GM21447 (cell line): ENCODE measurements around the gene ZNF385B.

Source experiments
- ATAC-seq: cut with Tn5 transposase; IDR thresholded peaks from one replicate; pipeline ENCODE4 v1.9.1; 2021; ENCODE audit not compliant: unreplicated experiment

Gene ZNF385B

DNA sequence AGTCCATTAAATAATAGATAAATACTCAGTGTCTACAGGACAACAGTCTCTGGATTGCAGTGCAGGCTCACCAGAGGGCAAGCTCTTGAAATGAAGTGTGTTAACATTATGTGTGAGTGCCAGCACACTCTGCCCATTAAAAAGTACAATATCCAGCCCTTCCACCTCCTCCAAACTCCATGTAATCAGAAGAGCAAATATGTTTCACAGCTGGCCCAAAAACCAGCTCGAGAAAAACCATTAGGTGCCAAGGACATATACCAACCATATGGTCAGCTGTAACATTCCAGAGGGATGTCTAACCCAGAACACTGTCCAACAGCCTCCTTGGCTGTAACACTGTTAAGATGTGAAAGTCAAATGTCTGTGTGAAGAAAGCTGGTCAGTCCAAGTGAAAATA is 112.2 kb downstream of the ZNF385B start:
- ATAC-seq: no peak

DNA sequence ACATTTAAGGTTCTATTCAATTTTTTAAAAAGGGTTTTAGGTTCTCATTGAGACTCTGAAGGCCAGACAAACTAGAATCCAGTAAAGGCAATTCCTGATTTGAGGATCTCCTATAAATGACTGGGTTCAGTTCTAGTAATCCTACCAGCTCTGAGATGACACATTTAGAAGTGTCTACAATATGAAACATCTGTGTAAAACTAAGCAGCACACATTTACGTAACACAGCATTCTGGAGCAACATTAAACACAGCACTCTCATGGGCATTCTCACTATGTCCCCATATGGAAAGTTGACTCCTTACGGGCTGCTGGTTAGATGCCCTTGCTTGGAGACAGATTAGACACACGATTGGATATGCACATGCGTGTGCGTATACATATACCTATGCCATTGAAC is 114.4 kb downstream of the ZNF385B start:
- ATAC-seq: no peak

DNA sequence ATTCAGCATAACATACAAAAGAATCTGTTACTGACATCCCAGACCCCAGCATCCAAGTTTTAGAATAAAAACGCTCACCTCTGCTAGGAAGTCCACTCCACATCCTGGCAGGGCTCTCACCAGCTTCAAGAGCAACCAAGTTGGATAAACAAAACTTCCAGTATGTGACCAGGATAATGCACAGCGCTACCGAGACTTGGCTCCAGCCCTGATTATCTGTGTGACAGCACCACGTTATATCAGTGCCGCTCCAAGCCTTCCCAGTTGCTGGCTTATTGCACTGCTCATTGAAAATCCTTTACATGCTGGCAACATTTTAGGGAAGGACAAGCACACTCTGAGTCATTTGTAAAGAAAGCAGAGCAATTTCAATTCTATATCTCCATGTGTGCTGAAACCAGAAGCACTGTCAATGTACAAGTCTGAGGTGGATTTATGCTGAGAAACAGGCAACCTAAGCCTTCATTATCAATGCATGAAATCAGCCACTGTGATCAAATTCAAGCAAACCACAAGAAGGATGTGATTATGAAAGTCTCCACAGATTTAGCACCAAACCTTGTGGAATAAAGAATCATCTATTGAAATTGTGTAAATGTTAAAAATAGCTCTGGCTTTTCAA is 115.7 kb downstream of the ZNF385B start:
- ATAC-seq: no peak

DNA sequence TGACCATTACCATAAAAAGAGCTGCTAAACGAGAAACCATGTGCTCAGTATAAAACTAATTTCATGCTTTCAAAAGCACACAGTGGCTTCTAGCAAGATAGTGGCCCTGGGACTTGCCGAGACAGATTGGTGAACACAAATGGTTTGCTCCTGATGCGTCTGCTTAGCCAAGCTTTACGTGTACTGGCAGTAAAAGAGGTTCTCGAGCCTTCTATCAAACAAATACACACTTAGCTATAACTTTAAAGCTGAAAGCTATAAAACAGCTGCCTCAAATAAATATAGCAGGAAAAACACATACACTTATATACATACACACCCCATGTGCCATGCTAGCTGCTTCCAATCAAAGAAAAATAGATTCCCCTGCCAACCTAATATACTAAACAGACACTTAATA is 117.0 kb downstream of the ZNF385B start:
- no peak for ATAC-seq

DNA sequence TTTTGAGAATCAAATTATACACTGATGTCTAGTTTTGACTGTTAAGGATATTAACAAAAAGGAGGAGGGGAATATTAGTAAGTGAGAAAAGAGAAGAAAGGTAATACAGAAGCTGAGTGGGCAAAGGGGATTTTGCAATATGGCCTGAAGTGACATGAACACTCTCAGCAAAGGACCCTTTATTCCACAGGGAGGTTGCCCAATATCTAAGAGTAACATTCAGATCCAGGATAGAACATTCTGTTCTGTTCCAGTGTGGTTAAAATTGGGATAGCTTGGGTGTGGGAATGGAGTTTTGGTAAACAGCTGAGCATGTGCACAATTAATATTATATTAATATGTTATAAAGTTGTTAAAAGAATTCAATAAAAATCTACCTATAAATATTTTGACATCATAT is 120.1 kb downstream of the ZNF385B start:
- ATAC-seq: no peak

DNA sequence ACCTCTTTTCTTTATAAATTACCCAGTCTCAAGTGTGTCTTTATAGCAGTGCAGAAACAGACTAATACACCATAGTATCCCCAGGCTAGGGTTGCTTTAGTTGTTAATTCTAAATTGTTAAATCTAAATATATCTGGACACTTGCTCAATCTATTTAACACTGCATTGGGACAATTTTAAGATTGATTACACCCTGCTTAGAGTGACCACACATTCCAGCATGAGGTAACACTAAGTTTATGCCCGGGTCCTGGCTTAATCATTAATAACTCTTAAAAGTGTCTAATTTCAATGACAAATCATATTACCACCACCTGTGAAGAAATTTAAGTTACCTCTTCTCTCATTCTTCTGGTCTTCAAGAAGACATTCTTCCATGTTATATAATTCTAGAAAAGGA is 131.4 kb downstream of the ZNF385B start:
- no peak for ATAC-seq

DNA sequence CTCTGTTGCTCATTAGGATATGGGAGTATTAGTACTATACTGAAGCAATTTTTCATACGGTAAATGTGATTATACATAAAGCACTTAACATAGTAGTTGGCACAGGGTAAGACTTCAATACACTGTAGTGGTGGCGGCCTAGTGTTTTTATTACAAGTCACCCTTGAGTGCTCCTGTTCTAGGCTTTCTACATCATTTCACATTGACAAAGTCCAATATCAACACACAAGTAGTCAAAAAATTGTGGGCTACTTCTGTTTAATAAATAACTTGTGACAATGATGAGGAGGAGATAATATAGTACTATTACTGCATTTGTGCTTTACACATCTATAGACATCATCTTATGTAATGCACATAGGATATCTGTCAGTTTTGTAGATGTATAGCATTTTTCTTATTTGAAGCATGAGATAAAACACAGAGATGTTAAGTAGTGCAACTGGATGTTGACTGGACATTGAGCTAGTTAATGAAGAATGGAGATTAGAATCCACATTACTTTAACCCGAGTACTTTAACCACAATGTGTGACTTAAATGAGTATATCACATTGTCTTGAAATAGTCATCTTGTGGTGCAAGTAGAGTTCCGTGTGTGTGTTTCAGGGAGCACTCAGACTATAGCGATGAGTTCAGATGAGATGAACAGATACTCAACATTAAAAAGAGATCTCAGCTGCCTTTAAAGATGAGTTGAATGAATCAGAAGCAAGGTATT is 134.8 kb downstream of the ZNF385B start:
- ATAC-seq: no peak

DNA sequence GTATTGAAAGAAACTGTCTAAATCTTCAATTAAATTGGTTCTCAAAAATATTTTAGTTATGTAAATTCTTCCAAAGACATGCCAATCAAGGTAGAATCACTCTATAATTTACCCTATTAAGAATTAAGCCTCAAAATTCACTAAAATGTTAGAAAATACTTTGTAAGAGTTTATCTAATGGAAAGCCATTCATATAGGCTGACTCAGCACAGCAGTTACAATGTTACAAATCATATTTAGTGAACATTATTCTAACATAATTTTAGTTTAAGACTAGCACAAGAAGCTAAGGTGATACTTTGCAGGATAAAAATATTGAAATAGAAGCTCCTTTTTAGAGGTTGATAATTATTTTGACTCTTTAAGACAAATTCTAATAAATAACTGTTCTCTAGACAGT is 137.0 kb downstream of the ZNF385B start:
- no peak for ATAC-seq

DNA sequence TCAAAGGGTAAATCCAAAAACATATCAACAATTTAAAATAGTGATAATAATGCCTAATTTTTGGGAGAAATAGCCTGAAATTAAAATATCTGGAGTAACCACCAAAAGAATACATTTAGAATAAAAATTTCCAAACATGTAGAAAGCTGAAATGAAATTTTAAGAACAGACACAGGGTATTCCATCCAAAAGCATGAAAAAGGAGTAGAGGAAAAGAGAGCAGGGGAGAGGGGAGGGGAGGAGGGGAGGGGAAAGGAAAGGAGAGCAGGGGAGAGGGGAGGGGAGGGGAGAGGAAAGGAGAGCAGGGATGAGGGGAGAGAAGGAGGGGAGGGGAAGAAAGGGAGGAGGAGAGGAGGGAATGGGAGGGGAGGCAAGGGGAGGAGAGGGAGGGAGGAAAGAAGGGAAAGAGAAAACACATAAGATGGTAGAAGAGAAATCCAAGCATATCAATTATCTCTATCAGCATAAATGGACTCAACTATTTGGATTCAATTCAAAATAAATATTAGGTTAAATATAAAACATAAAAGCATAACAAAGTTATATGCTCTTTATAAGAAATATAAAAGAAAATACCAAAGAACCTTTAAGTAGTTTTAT is 141.1 kb downstream of the ZNF385B start:
- ATAC-seq: no peak

DNA sequence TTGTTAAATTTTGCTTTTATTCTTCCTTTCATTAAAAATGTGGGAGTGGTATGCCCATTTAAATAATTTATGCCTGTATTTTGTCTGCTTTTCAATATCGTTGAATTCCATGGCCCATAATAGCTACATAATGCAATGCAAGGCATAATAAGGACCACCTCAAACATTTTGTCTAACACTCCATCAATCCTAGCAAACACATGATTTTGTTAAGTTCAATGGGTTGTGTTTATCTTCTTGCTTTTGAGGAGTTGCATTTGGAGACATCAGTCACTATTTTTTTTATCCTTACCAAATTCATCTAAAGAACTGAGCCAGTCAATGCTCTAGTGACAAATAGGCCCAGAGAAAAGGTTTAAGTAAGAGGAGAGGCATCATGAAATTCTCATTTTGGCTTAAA is 145.5 kb downstream of the ZNF385B start:
- ATAC-seq: no peak

DNA sequence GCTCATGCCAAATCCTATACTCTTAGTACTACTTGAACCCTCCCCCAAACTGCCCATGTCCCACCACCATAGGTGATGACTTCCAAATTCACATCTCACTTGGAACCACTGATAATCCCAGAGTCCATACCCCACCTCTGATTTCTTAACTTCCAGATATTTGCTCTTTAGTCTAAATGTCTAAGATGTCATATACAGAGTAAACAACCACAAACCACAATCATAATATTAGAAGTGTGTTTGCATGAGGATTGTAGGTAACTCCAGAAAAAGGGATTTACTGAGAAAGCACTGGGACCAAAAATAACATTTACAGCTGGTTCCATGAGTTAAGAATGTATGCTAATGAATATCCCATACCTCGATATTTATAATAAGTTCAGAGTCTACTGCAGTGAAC is 146.2 kb downstream of the ZNF385B start:
- ATAC-seq: no peak

DNA sequence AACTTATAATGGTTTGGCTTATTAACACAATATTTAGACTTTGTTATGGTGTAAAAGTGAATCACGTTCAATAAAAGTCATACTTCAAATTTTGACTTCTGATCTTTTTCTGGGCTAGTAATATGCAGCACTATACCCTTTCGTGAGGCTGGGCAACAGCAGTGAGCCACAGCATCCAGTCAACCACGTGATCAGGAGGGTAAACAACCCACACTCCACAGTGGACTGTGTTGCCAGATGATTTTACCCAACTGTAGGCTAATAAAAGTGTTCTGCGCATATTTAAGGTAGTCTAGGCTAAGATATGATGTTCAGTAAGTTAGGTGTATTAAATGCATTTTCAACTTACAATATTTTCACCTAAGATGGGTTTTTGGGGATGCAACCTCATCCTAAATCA is 148.6 kb downstream of the ZNF385B start:
- no peak for ATAC-seq

DNA sequence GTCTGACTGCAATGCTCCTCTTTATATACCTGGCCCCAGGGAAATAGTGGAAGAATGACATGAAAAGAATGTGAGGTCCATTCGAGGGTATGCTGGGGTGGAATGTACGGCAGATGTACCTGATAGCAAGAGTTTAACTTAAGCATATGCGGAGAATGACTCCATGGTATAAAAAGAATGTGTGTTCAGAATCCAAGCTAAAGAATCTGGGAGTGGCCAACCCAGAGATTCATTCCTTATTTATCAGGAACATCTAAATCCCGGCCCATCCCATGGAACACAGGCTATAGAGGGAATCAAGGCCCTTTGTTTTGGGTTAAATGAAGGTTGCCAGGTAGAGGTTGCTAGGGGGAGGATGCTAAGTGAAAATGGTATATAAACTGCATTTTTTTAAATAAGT is 150.0 kb downstream of the ZNF385B start:
- no peak for ATAC-seq

DNA sequence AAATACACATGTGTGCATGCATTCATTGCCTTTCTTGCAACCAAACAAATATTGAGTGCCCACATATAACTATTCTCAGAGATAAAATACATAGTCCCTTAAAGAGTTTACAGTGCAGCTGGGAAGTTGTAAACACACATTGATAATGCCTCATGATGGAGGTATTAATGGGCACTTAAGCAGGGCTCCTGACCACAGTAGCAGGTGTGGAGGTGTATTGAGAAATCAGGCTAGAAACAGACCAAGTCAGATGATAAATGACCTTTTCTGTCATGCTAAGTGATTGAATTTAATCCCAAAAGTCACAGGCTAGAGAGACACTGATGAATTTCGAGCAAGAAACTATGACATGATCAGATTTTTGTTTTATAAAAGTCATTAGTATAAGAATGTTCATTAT is 157.7 kb downstream of the ZNF385B start:
- no peak for ATAC-seq

DNA sequence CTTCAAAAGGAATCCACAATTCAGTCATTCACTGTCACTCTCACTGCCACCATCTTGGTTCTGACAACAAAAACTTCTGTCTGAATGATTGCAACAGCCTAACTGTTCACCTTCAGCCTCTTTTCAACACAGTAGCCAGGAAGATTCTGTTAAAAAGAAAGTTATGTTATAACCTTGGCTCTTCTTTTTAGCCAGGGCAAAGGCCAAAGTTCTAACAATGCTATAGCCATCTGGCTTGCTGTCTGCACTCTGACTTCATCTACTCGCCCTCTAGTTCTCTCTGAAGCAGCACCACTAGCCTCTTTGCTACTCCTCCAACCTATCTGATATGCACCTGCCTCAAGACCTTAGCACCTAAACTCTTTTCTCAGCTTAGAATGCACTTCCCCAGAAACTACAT is 158.5 kb downstream of the ZNF385B start:
- ATAC-seq: no peak

DNA sequence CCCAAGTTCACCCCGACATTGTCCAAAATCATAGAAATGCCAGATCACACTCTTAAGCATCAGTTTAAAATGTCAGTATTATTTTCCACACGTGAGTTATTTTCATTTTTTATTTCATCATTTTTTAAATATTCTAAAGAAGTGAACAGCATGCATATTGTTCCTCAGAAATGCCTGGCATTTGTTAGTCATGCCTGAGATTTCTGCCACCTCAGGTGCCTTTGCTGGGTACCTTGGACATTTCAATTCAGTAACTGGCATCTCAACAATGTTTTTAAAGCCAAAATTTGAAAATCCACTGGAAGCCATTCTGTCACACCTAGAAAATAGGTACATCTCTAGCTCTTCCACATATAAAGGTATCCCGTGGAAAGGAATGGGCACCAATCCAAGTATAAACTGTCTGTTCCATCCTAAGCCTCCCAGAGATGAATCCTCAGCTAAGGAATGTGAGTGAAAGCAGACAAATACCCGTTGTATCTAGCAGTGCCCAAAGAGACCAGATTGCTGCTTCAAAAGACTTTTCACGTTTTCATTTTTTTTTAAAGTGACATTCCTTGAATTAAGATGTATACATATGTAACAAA is 159.8 kb downstream of the ZNF385B start:
- ATAC-seq: no peak

DNA sequence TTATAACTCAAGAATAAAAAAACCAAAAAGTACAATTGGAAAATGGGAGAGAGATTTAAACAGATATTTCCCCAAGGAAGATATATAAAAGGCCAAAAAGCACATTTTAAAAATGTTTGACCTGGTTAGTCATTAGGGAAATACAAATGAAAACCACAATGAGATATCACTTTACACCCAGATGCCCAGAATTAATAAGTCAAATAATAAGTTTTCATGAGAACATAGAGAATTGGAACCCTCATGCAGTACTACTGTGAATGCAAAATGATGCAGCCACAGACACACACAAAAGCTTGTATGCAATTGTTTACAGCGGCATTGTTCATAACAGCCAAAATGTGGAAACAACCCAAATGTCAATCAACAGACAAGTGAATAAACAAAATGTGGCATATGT is 165.9 kb downstream of the ZNF385B start:
- no peak for ATAC-seq

DNA sequence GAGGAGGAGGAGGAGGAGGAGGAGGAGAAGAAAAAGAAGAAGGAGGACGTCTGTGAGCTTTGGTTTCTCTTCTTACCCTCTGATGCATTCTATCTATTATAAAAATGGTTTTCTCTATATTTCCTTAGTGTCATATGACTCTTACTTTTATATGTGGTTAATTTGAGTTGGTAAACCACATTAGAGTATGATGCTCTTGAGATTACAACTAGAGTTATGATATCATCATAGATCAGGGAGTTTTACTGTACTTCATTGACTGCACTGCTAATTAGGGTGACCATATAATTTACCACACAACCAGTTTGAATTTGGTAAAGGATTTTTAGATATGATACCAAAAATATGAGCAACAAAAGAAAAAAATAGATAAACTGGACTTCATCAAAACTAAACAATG is 166.4 kb downstream of the ZNF385B start:
- ATAC-seq: no peak

DNA sequence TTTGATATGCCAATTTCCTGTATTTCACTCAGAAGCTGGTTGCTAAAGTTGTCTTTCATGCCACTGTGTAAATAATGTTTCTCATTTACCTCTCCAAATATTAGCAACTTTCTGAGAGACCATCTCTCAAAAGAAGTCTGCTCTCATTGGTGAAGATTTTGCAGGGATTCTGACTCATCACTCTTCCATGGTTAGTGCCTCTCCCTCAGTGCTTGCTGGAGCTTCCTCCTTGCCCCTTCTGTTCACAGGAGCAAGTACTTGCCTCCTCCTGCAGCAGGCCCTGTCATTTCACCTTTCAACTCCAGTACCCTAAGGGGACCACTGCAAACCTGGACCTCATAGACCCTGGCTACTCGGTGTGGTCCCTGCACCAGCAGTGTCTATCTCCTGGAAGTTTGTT is 168.8 kb downstream of the ZNF385B start:
- ATAC-seq: no peak

DNA sequence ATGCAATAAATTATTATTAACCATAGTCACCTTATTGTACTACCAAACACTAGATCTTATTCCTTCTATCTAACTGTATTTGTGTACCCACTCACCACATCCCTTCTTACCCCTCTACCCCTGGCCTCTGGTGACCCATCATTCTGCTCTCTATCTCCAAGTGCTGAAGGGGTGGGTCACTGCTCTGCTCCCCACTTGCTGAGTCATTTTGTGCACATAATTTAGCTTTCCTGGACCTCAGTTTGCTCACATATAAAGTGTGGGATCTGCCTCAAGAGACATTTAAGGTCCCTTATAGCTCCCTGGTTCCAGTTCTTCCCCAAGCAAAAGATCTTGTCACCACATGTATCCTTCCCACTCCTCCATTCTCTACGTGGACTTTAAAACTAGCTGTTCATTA is 169.4 kb downstream of the ZNF385B start:
- ATAC-seq: no peak

DNA sequence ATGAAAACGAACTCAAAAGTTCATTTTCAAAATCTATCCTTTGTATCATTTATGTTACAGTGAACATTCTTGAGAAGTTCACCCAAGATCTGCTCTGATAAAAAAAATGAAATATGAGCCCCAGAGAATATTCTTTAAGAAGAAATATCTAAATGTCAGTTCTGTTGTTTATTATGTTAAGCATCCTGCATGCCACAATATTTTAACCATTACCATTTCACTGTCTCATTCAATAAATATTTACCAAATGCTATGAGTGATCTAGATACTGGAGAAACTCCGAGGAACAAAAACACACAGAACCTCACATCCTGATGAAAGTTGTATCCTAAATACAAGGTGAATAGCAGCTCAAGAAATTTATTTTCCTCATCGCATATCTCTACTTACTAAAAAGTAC is 170.2 kb downstream of the ZNF385B start:
- ATAC-seq: no peak

DNA sequence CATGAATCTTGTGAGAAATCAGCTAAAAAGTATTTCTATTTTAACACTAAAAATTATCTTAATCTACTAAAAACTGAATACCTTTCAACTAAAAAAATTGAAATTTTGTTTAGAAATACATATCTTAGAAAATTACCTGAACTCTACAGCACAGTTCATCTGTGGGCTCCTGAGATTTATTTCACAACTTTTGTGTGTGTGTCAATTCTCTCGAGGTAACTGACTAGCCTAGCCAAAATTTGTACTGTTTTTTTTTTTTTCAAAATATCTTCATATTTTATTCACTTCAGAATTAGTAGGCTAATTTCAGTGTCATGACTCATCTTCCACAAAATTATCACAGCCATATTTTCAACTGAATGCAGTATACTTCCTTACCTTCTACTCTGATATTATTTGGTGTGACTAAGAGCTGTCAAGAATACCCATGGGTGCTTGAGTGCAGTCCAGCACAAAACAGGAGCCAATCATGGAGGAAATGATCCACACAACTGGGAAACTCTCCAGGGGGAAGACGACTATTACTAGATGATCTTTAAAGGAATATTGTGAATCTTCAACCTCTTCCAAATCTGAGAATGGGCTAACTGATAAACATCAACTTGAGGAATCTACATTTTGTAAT is 174.6 kb downstream of the ZNF385B start:
- no peak for ATAC-seq
